HCT116 (cell line): Measurements from ENCODE around the gene SPTB.

ENCODE experiments used
- EGR1 ChIP-seq: IDR thresholded peaks from 2 replicates; pipeline ENCODE4 v1.6.1; 2012; ENCODE audit warnings: low read depth
- EZH2 ChIP-seq: fragments of 200-600 bp; sonication (generic); IDR thresholded peaks from 2 replicates; pipeline ENCODE4 v1.6.1; 2017; ENCODE audit warnings: antibody characterized with exemption, mixed run types
- POLR2AphosphoS5 ChIP-seq: IDR thresholded peaks from 2 replicates; pipeline ENCODE4 v1.6.1; 2011; ENCODE audit warnings: mild to moderate bottlenecking, low read depth, low read length, moderate library complexity
- YY1 ChIP-seq: IDR thresholded peaks from 2 replicates; pipeline ENCODE4 v1.6.1; 2011; ENCODE audit warnings: low read length, low read depth, moderate library complexity, mild to moderate bottlenecking; ENCODE audit not compliant: insufficient replicate concordance; ENCODE audit errors: extremely low read depth
- TF ChIP-seq, protein P1 (sequence below), 3 experiments: fragments of 200-600 bp in 1 of 3; sonication (generic) in 1 of 3; IDR thresholded peaks in 2 of 3; conservative IDR thresholded peaks in 1 of 3; 2 replicates each; pipeline ENCODE4 v1.5.1; 2012 to 2017; ENCODE audit warnings: low read depth in 2 of 3, low read length in 2 of 3, antibody characterized with exemption in 1 of 3, borderline replicate concordance in 1 of 3, control low read depth in 1 of 3, mild to moderate bottlenecking in 1 of 3, mixed read lengths in 1 of 3, mixed run types in 1 of 3, moderate library complexity in 1 of 3; ENCODE audit not compliant: insufficient read depth in 1 of 3
- TF ChIP-seq, protein P2 (sequence below): IDR thresholded peaks from 2 replicates; pipeline ENCODE4 v1.6.1; 2012

DNA sequence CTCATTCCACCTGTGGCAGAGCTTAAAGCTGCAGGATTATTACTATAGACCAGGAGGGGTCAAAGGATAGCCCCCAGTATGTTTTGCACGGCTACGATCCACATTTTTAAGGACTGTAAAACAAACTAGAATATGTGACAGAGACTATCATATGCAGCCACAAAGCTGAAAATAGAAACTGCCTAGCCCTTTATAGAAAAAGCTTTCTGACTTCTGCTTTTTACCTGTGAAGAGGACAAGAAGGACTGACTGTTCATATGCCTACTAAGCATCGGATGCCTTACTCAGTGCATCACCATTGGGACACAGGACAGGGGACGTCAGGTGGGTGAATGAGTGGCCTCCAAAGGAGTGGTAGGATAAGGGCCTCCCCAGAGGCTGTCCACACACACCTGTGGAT is 29.8 kb downstream of the SPTB start:
- no peak for TF ChIP-seq POLR2AphosphoS5
- no peak for TF ChIP-seq EGR1
- TF ChIP-seq, protein P1, sequence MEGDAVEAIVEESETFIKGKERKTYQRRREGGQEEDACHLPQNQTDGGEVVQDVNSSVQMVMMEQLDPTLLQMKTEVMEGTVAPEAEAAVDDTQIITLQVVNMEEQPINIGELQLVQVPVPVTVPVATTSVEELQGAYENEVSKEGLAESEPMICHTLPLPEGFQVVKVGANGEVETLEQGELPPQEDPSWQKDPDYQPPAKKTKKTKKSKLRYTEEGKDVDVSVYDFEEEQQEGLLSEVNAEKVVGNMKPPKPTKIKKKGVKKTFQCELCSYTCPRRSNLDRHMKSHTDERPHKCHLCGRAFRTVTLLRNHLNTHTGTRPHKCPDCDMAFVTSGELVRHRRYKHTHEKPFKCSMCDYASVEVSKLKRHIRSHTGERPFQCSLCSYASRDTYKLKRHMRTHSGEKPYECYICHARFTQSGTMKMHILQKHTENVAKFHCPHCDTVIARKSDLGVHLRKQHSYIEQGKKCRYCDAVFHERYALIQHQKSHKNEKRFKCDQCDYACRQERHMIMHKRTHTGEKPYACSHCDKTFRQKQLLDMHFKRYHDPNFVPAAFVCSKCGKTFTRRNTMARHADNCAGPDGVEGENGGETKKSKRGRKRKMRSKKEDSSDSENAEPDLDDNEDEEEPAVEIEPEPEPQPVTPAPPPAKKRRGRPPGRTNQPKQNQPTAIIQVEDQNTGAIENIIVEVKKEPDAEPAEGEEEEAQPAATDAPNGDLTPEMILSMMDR (IDR thresholded peaks at IDR 0.05 in 2 of 3, conservative IDR thresholded peaks at IDR 0.05 in 1 of 3; ENCODE audit: borderline replicate concordance in 1 of 3, insufficient read depth in 1 of 3, low read depth in 2 of 3, low read length in 2 of 3), result no peak
- TF ChIP-seq, protein P2, sequence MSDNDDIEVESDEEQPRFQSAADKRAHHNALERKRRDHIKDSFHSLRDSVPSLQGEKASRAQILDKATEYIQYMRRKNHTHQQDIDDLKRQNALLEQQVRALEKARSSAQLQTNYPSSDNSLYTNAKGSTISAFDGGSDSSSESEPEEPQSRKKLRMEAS, result no peak
- TF ChIP-seq EZH2, result no peak
- TF ChIP-seq YY1, result no peak
